ENCODE results near the gene FLRT1.

DNA sequence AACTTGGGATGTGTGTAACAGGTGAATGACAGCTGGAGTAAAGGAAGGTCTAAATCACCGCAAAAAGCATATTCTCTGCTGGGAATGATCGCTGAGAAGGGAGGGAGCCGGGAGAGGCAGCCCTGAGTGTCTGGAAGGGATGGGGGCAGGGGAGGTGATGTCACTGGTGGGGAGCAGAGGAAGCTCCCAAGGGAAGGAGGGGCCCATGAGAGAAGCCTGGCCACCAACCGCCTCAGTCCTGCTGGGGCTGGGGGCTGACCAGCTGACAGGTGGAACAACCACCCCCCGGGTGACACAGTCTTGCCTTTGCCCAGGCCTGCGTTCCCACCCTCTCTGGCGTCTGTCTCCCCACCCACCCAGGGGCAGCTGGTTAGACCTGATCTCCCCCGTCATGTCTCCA, 6.0 kb upstream of the FLRT1 start:
- TF ChIP-seq, protein P1, sequence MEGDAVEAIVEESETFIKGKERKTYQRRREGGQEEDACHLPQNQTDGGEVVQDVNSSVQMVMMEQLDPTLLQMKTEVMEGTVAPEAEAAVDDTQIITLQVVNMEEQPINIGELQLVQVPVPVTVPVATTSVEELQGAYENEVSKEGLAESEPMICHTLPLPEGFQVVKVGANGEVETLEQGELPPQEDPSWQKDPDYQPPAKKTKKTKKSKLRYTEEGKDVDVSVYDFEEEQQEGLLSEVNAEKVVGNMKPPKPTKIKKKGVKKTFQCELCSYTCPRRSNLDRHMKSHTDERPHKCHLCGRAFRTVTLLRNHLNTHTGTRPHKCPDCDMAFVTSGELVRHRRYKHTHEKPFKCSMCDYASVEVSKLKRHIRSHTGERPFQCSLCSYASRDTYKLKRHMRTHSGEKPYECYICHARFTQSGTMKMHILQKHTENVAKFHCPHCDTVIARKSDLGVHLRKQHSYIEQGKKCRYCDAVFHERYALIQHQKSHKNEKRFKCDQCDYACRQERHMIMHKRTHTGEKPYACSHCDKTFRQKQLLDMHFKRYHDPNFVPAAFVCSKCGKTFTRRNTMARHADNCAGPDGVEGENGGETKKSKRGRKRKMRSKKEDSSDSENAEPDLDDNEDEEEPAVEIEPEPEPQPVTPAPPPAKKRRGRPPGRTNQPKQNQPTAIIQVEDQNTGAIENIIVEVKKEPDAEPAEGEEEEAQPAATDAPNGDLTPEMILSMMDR (conservative IDR thresholded peaks at IDR 0.05 in 1 of 2, IDR thresholded peaks at IDR 0.05 in 1 of 2; ENCODE audit: low read depth in 1 of 2, low read length in 2 of 2) = no peak
- no peak for TF ChIP-seq EZH2 (IDR thresholded peaks at IDR 0.05; ENCODE audit: low read length, missing control alignments)

Data from fibroblast of lung (primary cell).